WTC11 (cell line): Measurements from ENCODE around the gene TNIK. TPM values are rescaled to one million over a fixed set of nuclear protein-coding genes. Genes with fewer than 3 reads are reported as not detected.

Source experiments
- ATAC-seq: fragments of 200-7000 bp; cut with Tn5 transposase; 2 replicates; pipeline ENCODE4 v1.10.0; 2021; ENCODE audit warnings: mild to moderate bottlenecking, moderate library complexity
- CTCF ChIA-PET: fragments of 300-600 bp; sonication (Branson Sonifier 250); formaldehyde crosslinking; loops from one replicate; lab custom pipeline; 2021; ENCODE audit warnings: antibody characterized with exemption; lab: Charles Lee
- POLR2A ChIA-PET: fragments of 350-600 bp; sonication (Branson Sonifier 250); formaldehyde crosslinking; loops from one replicate; lab custom pipeline; 2021; ENCODE audit warnings: antibody characterized with exemption; lab: Charles Lee
- DNase-seq: peaks from one replicate; pipeline ENCODE4 v3.0.0; 2021; ENCODE audit warnings: low spot score
- H3K27ac Mint-ChIP-seq: 2 replicates; pipeline ENCODE4 v1.8.0; 2021; ENCODE audit warnings: mixed read lengths
- H3K27me3 Mint-ChIP-seq: 2 replicates; pipeline ENCODE4 v1.8.0; 2021; ENCODE audit warnings: low read depth, mild to moderate bottlenecking, moderate library complexity, mixed read lengths
- H3K36me3 Mint-ChIP-seq: 2 replicates; pipeline ENCODE4 v1.8.0; 2021; ENCODE audit warnings: mixed read lengths
- H3K4me1 Mint-ChIP-seq: 2 replicates; pipeline ENCODE4 v1.8.0; 2022; ENCODE audit warnings: mixed read lengths
- H3K4me3 Mint-ChIP-seq: 2 replicates; pipeline ENCODE4 v1.8.0; 2021; ENCODE audit warnings: mild to moderate bottlenecking, moderate library complexity, mixed read lengths
- H3K9me3 Mint-ChIP-seq: 2 replicates; pipeline ENCODE4 v1.8.0; 2021; ENCODE audit warnings: mixed read lengths
- CREB1 ChIP-seq: sonication (generic); formaldehyde crosslinking; IDR thresholded peaks from 2 replicates; pipeline ENCODE4 v1.8.0; 2023; ENCODE audit warnings: mild to moderate bottlenecking, missing genetic modification reagents
- E2F4 ChIP-seq: sonication (generic); formaldehyde crosslinking; IDR thresholded peaks from 2 replicates; pipeline ENCODE4 v1.8.1; 2022; ENCODE audit warnings: low read depth, mild to moderate bottlenecking, moderate library complexity, missing genetic modification reagents, borderline replicate concordance
- MAX ChIP-seq: sonication (generic); formaldehyde crosslinking; IDR thresholded peaks from 2 replicates; pipeline ENCODE4 v1.8.0; 2022; ENCODE audit warnings: mild to moderate bottlenecking, missing genetic modification reagents
- NFATC4 ChIP-seq: fragments of 250-450 bp; sonication (Bioruptor Pico); IDR thresholded peaks from 2 replicates; pipeline ENCODE4 v1.9.0; 2021; ENCODE audit warnings: mild to moderate bottlenecking
- OVOL2 ChIP-seq: fragments of 250-450 bp; sonication (Bioruptor Pico); IDR thresholded peaks from 2 replicates; pipeline ENCODE4 v1.9.0; 2021; ENCODE audit warnings: mild to moderate bottlenecking, borderline replicate concordance
- PREB ChIP-seq: sonication (generic); formaldehyde crosslinking; IDR thresholded peaks from 2 replicates; pipeline ENCODE4 v1.8.1; 2022; ENCODE audit warnings: mild to moderate bottlenecking, missing genetic modification reagents, moderate library complexity, borderline replicate concordance
- RORB ChIP-seq: fragments of 250-450 bp; sonication (Bioruptor Pico); IDR thresholded peaks from 2 replicates; pipeline ENCODE4 v1.9.0; 2021; ENCODE audit warnings: mild to moderate bottlenecking
- TEAD1 ChIP-seq: sonication (generic); formaldehyde crosslinking; IDR thresholded peaks from 2 replicates; pipeline ENCODE4 v1.8.0; 2022; ENCODE audit warnings: mild to moderate bottlenecking, missing genetic modification reagents
- TEAD4 ChIP-seq: sonication (generic); formaldehyde crosslinking; IDR thresholded peaks from 2 replicates; pipeline ENCODE4 v1.8.0; 2022; ENCODE audit warnings: mild to moderate bottlenecking, missing genetic modification reagents
- ZBTB43 ChIP-seq: sonication (generic); formaldehyde crosslinking; IDR thresholded peaks from 2 replicates; pipeline ENCODE4 v1.8.1; 2023; ENCODE audit warnings: mild to moderate bottlenecking, missing genetic modification reagents
- ZNF232 ChIP-seq: sonication (generic); formaldehyde crosslinking; IDR thresholded peaks from 2 replicates; pipeline ENCODE4 v1.8.0; 2022; ENCODE audit warnings: mild to moderate bottlenecking, missing genetic modification reagents
- ZNF423 ChIP-seq: fragments of 250-450 bp; sonication (Bioruptor Pico); IDR thresholded peaks from 2 replicates; pipeline ENCODE4 v2.1.2; 2022; ENCODE audit warnings: mild to moderate bottlenecking, moderate library complexity
- total RNA-seq: library from RNA; stranded (reverse); gene quantifications from 3 replicates; pipeline ENCODE4 v1.2.3, GENCODE V29; 2021
- TF ChIP-seq, protein P1 (sequence below): sonication (generic); formaldehyde crosslinking; conservative IDR thresholded peaks from 2 replicates; pipeline ENCODE4 v1.8.1; 2022; ENCODE audit warnings: mild to moderate bottlenecking, missing genetic modification reagents
- TF ChIP-seq, protein P2 (sequence below): sonication (generic); formaldehyde crosslinking; IDR thresholded peaks from 2 replicates; pipeline ENCODE4 v1.8.0; 2023; ENCODE audit warnings: missing genetic modification reagents
- TF ChIP-seq, protein P3 (sequence below): sonication (generic); formaldehyde crosslinking; IDR thresholded peaks from 2 replicates; pipeline ENCODE4 v1.8.0; 2022; ENCODE audit warnings: mild to moderate bottlenecking, missing genetic modification reagents
- TF ChIP-seq, protein P4 (sequence below): sonication (generic); formaldehyde crosslinking; IDR thresholded peaks from 2 replicates; pipeline ENCODE4 v1.8.0; 2022; ENCODE audit warnings: missing genetic modification reagents
- TF ChIP-seq, protein P5 (sequence below): sonication (generic); formaldehyde crosslinking; conservative IDR thresholded peaks from 2 replicates; pipeline ENCODE4 v1.8.1; 2023; ENCODE audit warnings: mild to moderate bottlenecking, low read depth, missing genetic modification reagents, moderate library complexity

The TNIK gene
- total RNA-seq, 1 experiment from 2014 or later, result 50.3 TPM

DNA sequence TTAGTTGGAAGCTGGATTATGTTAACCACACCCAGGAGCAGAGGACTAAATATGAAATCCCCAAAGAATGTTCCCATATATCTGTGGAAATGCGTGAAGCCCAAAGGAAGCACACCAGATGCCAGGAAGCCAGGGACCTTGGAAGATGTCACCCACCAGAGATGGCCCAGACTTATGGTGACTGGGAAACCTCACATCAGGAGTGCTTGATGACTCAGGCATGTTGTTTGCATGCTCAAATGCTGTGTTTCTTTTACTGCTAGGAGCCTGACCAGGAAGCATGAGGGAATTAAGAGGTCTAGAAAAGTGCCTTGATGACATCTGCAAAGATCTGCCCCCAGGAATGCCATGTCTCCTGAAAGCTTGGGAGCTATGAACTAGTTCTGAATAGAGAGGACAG lies 324.7 kb downstream of the TNIK start (continued):
- TF ChIP-seq ZNF232 (no peak), OVOL2 (CRISPR knock-in tag) (no peak)
- TF ChIP-seq, protein P1, sequence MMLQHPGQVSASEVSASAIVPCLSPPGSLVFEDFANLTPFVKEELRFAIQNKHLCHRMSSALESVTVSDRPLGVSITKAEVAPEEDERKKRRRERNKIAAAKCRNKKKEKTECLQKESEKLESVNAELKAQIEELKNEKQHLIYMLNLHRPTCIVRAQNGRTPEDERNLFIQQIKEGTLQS, result no peak
- TF ChIP-seq, protein P2, sequence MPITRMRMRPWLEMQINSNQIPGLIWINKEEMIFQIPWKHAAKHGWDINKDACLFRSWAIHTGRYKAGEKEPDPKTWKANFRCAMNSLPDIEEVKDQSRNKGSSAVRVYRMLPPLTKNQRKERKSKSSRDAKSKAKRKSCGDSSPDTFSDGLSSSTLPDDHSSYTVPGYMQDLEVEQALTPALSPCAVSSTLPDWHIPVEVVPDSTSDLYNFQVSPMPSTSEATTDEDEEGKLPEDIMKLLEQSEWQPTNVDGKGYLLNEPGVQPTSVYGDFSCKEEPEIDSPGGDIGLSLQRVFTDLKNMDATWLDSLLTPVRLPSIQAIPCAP (CRISPR knock-in tag), result no peak
- TF ChIP-seq, all 79 proteins: peak for 0

GRCh38 chr3:171133796-171134569 lies 326.2 kb downstream of the TNIK start:
- Mint-ChIP-seq H3K4me3 (no peak overlapping the region), H3K9me3 (no peaks in the 10 kb centered on the region), H3K27me3 (no peaks in the 10 kb centered on the region), H3K4me1 (no peaks in the 10 kb centered on the region), H3K36me3 (peaks cover 21% of the 10 kb centered on the region), H3K27ac (no peak overlapping the region)
- ATAC-seq (no peak), DNase-seq (no peak)
- POLR2A ChIA-PET, result interaction anchor here (0.6 to 1.3 kb wide), 2 partner anchors 12 to 430 kb away, joined by 3 read pairs; no protein-coding TSS in a partner anchor
- CTCF ChIA-PET, result interaction anchor here (0.5 kb wide), 1 partner anchor 971 kb away, joined by 3 read pairs; no protein-coding TSS in a partner anchor
- TF ChIP-seq E2F4 (CRISPR knock-in tag) (no peak), CREB1 (CRISPR knock-in tag) (no peak), NFATC4 (CRISPR knock-in tag) (no peak), MAX (CRISPR knock-in tag) (no peak), TEAD4 (no peak), ZBTB43 (CRISPR knock-in tag) (no peak), PREB (no peak), ZNF423 (CRISPR knock-in tag) (no peak), TEAD1 (CRISPR knock-in tag) (no peak), RORB (CRISPR knock-in tag) (no peak)
- TF ChIP-seq, protein P3, sequence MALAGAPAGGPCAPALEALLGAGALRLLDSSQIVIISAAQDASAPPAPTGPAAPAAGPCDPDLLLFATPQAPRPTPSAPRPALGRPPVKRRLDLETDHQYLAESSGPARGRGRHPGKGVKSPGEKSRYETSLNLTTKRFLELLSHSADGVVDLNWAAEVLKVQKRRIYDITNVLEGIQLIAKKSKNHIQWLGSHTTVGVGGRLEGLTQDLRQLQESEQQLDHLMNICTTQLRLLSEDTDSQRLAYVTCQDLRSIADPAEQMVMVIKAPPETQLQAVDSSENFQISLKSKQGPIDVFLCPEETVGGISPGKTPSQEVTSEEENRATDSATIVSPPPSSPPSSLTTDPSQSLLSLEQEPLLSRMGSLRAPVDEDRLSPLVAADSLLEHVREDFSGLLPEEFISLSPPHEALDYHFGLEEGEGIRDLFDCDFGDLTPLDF, result no peak
- TF ChIP-seq, protein P4, sequence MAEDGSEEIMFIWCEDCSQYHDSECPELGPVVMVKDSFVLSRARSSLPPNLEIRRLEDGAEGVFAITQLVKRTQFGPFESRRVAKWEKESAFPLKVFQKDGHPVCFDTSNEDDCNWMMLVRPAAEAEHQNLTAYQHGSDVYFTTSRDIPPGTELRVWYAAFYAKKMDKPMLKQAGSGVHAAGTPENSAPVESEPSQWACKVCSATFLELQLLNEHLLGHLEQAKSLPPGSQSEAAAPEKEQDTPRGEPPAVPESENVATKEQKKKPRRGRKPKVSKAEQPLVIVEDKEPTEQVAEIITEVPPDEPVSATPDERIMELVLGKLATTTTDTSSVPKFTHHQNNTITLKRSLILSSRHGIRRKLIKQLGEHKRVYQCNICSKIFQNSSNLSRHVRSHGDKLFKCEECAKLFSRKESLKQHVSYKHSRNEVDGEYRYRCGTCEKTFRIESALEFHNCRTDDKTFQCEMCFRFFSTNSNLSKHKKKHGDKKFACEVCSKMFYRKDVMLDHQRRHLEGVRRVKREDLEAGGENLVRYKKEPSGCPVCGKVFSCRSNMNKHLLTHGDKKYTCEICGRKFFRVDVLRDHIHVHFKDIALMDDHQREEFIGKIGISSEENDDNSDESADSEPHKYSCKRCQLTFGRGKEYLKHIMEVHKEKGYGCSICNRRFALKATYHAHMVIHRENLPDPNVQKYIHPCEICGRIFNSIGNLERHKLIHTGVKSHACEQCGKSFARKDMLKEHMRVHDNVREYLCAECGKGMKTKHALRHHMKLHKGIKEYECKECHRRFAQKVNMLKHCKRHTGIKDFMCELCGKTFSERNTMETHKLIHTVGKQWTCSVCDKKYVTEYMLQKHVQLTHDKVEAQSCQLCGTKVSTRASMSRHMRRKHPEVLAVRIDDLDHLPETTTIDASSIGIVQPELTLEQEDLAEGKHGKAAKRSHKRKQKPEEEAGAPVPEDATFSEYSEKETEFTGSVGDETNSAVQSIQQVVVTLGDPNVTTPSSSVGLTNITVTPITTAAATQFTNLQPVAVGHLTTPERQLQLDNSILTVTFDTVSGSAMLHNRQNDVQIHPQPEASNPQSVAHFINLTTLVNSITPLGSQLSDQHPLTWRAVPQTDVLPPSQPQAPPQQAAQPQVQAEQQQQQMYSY (CRISPR knock-in tag), result no peak
- TF ChIP-seq, protein P5, sequence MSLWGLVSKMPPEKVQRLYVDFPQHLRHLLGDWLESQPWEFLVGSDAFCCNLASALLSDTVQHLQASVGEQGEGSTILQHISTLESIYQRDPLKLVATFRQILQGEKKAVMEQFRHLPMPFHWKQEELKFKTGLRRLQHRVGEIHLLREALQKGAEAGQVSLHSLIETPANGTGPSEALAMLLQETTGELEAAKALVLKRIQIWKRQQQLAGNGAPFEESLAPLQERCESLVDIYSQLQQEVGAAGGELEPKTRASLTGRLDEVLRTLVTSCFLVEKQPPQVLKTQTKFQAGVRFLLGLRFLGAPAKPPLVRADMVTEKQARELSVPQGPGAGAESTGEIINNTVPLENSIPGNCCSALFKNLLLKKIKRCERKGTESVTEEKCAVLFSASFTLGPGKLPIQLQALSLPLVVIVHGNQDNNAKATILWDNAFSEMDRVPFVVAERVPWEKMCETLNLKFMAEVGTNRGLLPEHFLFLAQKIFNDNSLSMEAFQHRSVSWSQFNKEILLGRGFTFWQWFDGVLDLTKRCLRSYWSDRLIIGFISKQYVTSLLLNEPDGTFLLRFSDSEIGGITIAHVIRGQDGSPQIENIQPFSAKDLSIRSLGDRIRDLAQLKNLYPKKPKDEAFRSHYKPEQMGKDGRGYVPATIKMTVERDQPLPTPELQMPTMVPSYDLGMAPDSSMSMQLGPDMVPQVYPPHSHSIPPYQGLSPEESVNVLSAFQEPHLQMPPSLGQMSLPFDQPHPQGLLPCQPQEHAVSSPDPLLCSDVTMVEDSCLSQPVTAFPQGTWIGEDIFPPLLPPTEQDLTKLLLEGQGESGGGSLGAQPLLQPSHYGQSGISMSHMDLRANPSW (CRISPR knock-in tag), result no peak
